Upper lobe of right lung (tissue), 1 donor: ENCODE results near the gene TUG1. TPM values are rescaled to one million over a fixed set of nuclear protein-coding genes. Genes with fewer than 3 reads are reported as not detected.

Experiments
- ATAC-seq: fragments of 200-7000 bp; cut with Tn5 transposase; one replicate; pipeline ENCODE4 v1.9.1; 2020; ENCODE audit warnings: mild to moderate bottlenecking, moderate library complexity
- DNase-seq: peaks from one replicate; pipeline ENCODE4 v3.0.0-alpha.2; 2020
- H3K27ac ChIP-seq: fragments of 200-600 bp; one replicate; pipeline ENCODE4 v1.8.0; 2022
- H3K27me3 ChIP-seq: fragments of 200-600 bp; one replicate; pipeline ENCODE4 v1.8.0; 2022; ENCODE audit warnings: mild to moderate bottlenecking
- H3K36me3 ChIP-seq: fragments of 200-600 bp; one replicate; pipeline ENCODE4 v1.8.0; 2022
- H3K4me1 ChIP-seq: fragments of 200-600 bp; one replicate; pipeline ENCODE4 v1.8.0; 2022
- H3K4me3 ChIP-seq: fragments of 200-600 bp; one replicate; pipeline ENCODE4 v1.8.0; 2022; ENCODE audit warnings: mild to moderate bottlenecking
- H3K9me3 ChIP-seq: fragments of 200-600 bp; one replicate; pipeline ENCODE4 v1.8.0; 2022
- intact Hi-C: fragments of 100-400 bp; cut with DNase I; formaldehyde crosslinking; loops from one replicate; pipeline ENCODE4 v1.11.0; 2022
- total RNA-seq: library from RNA; stranded (reverse); fragmentation: NEBNext Ultra II Directional; extraction: Animal tissue kit (Norgen Biotek cat#: 25700); gene quantifications from one replicate; pipeline ENCODE4 v1.2.1, GENCODE V29; 2021
- TF ChIP-seq, protein P1 (sequence below): fragments of 200-600 bp; IDR thresholded peaks from one replicate; pipeline ENCODE4 v1.8.0; 2022; ENCODE audit warnings: antibody characterized with exemption
- donor health status: DM: no; HTN: yes; CAD: no; lungs with severe emphysema.

TUG1 gene
- total RNA-seq, 1 donor from 2014 or later: 71.8 TPM

DNA sequence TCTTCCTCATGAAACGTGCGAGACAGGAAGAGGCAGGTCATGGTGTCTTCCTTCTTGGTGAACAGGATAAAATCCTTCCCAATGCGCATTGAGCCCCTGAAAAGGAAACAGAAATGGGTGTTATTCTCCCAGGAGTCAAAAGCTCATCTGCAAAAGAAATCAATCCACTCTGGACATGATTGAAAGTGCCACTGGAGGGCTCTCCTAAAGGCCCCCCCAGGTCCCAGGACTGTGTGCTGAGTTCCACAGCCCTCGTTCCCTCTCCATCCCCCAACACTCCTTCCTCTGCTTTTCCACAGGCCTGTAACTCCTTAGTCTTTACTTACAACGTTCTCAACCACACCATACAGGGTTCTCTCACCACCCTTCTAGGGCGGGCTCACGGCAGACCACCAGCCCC is 22.7 kb upstream of the TUG1 start:
- intact Hi-C loops: loop anchor here (5.0 kb wide), 1 partner anchor 136 kb away; the partner anchor contains the start of gene SMTN
- Histone ChIP-seq H3K4me3 (no peak overlapping the region), H3K36me3 (peaks cover 86% of the 10 kb centered on the region), H3K27me3 (no peaks in the 10 kb centered on the region), H3K27ac (no peak overlapping the region), H3K9me3 (no peaks in the 10 kb centered on the region), H3K4me1 (peaks cover 10% of the 10 kb centered on the region)
- no peak for DNase-seq
- no peak for ATAC-seq
- TF ChIP-seq, protein P1, sequence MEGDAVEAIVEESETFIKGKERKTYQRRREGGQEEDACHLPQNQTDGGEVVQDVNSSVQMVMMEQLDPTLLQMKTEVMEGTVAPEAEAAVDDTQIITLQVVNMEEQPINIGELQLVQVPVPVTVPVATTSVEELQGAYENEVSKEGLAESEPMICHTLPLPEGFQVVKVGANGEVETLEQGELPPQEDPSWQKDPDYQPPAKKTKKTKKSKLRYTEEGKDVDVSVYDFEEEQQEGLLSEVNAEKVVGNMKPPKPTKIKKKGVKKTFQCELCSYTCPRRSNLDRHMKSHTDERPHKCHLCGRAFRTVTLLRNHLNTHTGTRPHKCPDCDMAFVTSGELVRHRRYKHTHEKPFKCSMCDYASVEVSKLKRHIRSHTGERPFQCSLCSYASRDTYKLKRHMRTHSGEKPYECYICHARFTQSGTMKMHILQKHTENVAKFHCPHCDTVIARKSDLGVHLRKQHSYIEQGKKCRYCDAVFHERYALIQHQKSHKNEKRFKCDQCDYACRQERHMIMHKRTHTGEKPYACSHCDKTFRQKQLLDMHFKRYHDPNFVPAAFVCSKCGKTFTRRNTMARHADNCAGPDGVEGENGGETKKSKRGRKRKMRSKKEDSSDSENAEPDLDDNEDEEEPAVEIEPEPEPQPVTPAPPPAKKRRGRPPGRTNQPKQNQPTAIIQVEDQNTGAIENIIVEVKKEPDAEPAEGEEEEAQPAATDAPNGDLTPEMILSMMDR: no peak

DNA sequence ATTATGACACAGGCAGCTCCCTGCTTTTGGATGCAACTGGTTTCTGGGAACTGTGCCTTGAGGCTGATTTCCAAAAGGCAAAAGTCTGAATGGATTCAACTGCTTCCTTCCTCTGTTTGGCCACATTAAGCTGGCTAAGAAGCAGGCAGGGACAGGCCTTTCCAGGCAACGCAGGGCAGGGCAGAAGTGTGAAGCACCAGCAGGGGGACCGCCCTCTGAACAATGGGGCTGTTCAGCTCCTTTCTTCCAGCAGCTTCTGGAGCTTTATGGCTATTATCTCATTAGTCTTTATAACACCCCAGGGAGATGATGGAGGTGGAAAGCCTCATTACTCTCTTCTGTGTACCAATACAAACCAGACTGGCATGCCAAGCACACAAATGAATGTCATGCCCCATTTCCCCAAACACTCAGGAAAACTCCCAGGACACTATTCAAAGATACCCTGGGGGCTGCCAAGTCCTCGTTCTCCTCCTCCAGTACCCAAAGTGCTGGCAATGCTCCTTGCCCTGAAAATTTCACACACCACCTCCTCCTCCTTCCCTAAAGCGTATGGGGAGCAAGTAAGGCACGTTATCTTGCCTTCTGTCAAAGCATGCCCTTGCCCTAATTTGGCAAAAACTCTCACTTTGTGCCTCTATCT is 21.8 kb upstream of the TUG1 start:
- ATAC-seq: no peak
- intact Hi-C loops: loop anchor here (5.0 kb wide), 1 partner anchor 135 kb away; the partner anchor contains the start of gene SMTN
- no peak for DNase-seq
- H3K27ac ChIP-seq: no peak overlapping the region
- H3K4me1 ChIP-seq: peaks cover 10% of the 10 kb centered on the region
- H3K27me3 ChIP-seq: no peaks in the 10 kb centered on the region
- TF ChIP-seq, protein P1: no peak
- H3K36me3 ChIP-seq: peaks cover 77% of the 10 kb centered on the region
- H3K4me3 ChIP-seq: no peak overlapping the region
- no peaks in the 10 kb centered on the region for H3K9me3 ChIP-seq

DNA sequence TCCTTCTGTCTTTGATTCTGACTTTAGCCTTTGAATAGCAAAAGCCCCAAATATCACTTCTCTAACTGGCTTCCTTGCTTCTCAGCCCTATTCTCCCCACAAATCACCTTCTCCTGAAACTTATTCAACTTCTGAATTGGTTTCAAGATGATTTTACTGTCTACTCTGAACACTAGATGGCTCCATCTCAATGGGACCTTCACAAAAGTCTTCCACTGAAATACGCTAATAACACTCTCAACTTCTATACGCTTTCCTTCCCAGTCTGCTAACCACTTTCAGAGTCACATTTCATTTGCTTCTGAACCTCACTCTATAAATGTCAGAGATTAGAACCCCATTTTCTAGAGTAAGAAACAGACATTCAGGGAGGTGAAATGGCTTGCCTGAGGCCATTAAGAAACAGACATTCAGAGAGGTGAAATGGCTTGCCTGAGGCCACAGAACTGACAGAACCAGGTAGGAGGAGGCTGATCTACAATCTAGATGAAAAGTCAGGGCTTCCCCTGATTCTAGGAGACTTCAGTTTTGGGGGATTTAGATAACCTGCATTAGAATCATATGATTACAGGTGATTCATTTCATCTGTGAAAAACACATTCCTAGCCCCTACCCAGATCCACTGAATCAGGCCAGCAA is 21.1 kb upstream of the TUG1 start:
- Histone ChIP-seq H3K4me3 (no peak overlapping the region), H3K4me1 (peaks cover 10% of the 10 kb centered on the region), H3K27ac (no peak overlapping the region), H3K9me3 (no peaks in the 10 kb centered on the region), H3K27me3 (no peaks in the 10 kb centered on the region), H3K36me3 (peaks cover 75% of the 10 kb centered on the region)
- DNase-seq (no peak), ATAC-seq (peak; percentile 65)
- intact Hi-C loops: loop anchor here (5.0 kb wide), 1 partner anchor 134 kb away; the partner anchor contains the start of gene SMTN
- TF ChIP-seq, protein P1: peak; percentile 62

DNA sequence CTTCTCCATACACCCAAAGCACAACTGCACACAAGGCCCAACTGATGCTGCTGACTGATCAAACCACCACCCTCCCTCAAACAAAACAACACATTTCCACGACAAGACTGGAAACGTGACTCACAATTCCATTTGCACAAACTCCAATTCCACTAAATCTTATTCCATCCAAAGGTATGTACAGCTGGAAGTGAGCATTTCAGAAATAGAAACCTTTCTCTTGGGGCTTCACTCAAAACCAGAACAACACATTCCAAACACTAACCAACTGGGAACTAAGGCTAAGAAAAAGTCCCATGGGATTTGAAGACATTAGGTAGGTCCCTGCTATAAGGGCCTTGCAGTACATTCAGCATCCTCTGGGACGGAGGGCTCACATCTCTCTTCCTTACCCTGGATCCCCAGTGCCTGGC is 20.1 kb upstream of the TUG1 start:
- peaks cover 10% of the 10 kb centered on the region for H3K4me1 ChIP-seq
- no peak overlapping the region for H3K27ac ChIP-seq
- ATAC-seq (no peak), DNase-seq (no peak)
- peaks cover 73% of the 10 kb centered on the region for H3K36me3 ChIP-seq
- no peak overlapping the region for H3K4me3 ChIP-seq
- no peaks in the 10 kb centered on the region for H3K27me3 ChIP-seq
- TF ChIP-seq, protein P1: no peak
- intact Hi-C loops: loop anchor here (5.0 kb wide), 1 partner anchor 133 kb away; the partner anchor contains the start of gene SMTN
- H3K9me3 ChIP-seq: no peaks in the 10 kb centered on the region

DNA sequence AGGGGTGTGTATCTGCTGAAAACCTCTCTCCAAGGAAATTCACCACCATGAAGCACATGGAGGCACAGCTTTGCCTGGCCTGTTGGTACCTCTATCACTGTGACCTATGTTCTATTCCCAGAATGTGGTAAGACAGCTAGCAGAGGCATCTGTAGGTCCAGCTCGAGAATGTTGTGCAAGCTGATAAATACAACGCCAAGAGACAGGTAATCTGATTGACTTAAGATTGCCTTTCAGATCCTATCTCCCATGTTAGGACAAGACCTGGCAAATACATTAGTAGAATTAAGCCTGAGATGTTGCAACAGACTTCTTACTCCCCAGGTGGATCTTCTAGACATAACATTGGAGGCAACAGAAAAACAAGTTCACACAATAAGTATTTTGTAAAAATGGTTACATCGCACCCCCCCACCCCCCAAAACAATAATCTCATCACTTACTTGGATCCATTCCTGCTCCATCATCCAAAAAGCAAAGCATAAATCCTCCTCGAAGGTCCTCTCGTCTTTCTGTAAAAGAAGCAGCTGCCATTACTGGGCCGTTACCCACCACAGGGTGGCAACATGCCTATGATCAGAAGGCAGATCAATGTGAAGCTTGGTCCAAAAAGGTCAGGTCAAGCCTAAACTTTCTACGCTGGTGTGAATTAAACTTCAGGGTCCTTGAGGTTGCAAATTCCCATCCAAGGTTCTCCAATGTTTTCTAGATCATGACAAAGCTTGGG is 19.0 kb upstream of the TUG1 start:
- Histone ChIP-seq H3K4me3 (no peak overlapping the region), H3K36me3 (peaks cover 71% of the 10 kb centered on the region), H3K9me3 (no peaks in the 10 kb centered on the region), H3K27ac (no peak overlapping the region), H3K4me1 (peaks cover 10% of the 10 kb centered on the region), H3K27me3 (no peaks in the 10 kb centered on the region)
- ATAC-seq (no peak), DNase-seq (no peak)
- intact Hi-C loops: loop anchor here (5.0 kb wide), 1 partner anchor 132 kb away; the partner anchor contains the start of gene SMTN
- TF ChIP-seq, protein P1: no peak
